Non-pigmented ciliary epithelial cell (primary cell): ENCODE results near the gene DDR2.

Experiments used
- DNase-seq: peaks from one replicate; pipeline ENCODE4 v3.0.0-alpha.2; 2010; ENCODE audit warnings: low read depth

Gene DDR2

GRCh38 chr1:162699366-162699765 lies 67.1 kb downstream of the DDR2 start:
- DNase-seq: no peak

GRCh38 chr1:162700131-162700530 lies 67.9 kb downstream of the DDR2 start:
- DNase-seq: no peak

- DNase-seq: no peak
Observed at GRCh38 chr1:162701286-162701685, 69.0 kb downstream of the DDR2 start.

DNA sequence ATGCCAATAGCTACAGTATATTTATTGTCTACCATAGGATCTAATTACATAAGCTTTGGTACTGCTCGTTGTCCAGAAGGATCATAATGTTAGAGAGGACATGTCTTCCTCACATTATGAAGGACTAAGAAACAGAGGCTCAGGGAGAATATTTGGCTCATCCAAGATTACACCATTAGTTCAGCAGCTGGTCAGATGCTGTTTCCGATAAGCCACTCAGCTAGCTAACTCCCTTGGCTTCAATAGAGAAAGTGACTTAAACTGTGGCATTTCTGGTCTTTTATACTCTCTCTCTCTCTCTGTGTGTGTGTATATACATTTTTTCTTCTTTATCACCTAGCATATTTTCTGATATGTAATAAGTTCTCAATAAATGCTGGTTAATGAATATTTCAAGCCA lies 70.4 kb downstream of the DDR2 start:
- DNase-seq: no peak

- DNase-seq: no peak
Observed at GRCh38 chr1:162703708-162704107, 71.4 kb downstream of the DDR2 start.

DNA sequence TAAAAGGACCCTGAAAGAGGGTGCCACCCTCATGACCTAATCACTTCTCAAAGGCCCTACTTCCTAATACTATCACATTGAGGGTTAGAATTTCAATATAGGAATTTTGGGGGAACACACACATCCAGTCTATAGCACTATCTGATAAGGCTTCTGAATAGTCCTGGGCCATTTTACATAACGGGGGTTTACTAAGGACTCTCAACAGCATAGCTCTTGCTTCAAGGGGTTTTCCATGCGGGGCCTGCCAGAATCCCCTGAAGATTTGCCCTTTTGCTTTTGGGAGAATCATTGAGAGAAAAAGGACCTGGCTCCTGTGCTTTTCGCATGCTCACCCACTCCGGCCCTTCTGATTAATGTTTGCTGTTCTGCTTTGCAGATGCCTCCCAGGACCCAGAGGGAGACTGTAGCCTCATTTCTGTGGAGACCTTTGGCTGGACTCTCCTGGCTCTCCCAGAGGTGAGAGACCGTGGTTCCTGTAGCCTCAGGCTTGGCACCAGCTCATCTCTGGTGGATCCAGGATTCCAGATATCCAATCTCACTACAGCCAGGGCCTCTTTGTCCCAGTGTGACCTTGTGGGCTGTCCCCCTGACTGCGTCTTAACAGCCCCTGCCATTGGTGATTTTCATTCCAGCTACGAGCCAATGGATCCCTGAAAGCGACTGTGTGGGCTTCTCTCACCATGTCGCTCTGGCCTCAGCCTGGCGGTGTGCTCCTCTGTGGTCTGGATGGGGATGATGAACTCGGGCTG lies 72.6 kb downstream of the DDR2 start:
- no peak for DNase-seq

GRCh38 chr1:162706003-162706402 lies 73.7 kb downstream of the DDR2 start:
- no peak for DNase-seq

- no peak for DNase-seq
Observed at GRCh38 chr1:162706606-162707005, 74.3 kb downstream of the DDR2 start.

DNA sequence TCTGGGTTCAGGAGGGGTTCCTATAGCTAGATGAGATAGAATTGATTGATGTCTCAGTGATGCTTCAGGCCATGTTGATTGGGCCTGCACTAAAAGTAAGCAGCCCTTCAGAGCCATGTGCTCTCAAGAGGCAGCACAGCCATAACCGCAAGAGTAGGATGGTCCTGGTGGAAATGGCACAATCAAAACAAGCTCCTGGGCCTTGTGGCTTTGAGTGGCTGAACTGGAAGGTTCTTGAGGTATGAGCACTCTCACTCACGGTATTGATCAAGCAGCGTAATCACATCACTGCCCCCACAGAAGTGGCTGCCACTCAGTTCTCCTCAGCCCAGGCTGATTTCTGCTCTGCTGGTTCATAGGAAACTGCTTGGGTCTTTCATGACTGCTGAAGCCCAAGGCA lies 76.0 kb downstream of the DDR2 start:
- no peak for DNase-seq

DNA sequence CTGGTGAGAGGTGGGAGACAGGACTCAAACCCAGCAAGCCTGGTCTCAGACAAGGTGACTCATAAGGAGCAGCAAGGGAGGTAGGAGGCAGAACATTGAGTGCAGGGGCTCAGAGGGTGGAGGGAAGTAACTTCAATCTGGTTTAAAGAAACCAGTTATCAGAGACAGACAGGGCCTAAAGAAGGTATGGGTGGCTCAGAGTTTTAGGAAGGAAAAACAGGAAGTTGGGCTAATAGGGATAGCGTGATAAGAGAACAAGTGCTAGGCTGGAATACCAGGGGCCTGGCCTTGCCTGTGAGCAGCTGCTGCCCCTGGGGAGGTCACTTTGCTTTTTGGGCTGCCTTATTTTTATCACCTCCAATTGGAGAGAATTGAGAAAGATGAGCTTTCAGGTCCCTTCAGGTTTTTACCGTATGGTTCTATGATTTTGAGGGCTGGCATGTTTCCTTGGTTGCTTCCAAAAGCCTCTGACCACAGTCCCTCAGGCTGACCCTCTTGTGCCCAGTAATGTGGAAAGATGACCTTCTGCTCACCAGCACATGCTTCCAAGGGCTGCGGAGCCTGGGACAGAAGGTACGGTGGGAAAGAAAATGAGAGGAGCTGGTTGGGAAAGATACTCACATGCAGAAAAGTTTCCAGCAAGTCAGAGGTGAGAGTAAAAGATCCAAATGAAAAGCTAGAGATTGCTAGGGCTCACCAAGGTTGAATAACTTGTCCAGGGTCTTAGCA lies 77.0 kb downstream of the DDR2 start:
- no peak for DNase-seq

- DNase-seq: no peak
Observed at GRCh38 chr1:162709870-162710269, 77.6 kb downstream of the DDR2 start.

DNA sequence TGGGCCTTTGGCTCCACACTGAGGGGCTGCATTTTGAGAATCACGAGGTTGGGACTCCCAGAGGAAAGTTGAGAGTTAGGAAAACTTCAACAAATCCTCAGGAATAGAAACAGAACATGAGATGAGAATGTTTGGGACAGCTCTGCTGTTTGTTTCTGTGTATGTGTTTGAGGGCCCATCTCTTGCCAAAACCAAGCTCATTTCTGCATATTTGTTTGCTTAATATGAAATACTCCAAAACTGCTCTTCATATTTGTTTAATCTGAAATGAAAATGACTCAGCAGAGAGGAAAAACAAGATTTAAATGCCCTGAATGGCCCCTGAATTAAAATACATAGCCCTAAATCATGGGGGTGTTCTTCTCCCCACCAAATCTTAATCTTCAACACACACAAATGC lies 78.1 kb downstream of the DDR2 start:
- DNase-seq: no peak

DNA sequence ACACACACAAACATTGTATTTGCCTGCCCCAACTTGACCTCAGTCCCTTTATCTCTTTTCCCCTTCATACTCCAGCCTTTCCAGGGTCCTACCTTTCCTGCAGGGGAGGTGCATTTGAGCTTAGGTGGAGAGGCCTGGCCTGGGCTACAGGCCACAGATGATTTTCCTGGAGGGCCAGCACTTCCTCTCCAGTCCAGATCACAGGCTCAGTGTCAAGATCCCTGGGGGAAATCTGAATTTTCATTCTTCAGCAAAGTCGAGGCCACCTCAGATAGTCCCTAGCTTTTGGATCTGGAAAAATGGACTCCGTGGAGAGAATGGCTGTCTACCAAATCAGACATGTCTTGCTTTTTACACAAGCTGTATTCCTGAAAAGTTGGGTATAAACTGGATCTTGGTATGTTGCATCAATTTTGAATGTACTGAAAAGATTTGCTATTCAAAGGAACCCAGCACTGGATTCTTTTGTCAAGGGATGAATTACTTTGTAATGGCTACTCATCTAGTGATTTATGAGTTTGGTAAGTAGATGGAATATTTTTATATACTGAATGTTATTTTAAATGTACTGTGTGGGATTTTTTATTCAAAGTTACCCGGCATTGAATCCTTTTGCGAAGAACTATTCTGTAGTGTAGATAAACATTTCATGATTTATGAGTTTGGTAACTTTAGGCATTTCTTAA lies 78.7 kb downstream of the DDR2 start:
- no peak for DNase-seq

DNA sequence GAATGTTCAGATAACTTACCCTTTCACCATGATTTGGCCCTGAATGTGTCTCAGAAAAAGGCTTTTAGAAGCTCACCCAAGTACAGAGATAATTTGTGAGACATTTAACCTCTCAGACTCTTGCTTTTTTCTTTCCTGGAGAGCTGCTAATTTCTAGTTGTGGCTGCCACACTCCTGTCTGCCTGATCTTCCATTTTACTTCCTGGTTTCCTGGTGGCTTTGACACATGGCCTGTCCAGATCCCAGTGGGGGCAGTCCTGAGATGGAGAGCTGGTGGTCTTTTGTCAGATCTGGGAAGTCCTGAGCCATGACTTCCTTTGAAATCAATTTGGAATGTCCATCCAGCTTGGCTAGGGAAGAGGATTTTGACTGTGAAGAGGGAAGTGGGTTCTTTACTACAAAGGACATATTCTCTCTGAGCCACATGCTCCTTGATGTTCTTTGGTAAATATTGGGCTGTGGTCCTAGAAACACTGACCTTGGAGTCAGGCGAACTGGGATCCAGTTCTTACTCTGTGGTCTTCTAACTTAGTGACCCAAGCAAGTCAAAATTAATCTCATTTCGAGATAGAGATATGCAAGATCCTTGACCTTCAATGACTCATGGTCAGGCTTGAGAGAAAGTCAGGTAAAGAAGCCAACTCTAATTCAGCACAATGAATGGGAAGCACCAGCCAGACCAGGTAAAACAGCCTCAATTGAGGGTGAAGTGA lies 80.2 kb downstream of the DDR2 start:
- DNase-seq: no peak

DNA sequence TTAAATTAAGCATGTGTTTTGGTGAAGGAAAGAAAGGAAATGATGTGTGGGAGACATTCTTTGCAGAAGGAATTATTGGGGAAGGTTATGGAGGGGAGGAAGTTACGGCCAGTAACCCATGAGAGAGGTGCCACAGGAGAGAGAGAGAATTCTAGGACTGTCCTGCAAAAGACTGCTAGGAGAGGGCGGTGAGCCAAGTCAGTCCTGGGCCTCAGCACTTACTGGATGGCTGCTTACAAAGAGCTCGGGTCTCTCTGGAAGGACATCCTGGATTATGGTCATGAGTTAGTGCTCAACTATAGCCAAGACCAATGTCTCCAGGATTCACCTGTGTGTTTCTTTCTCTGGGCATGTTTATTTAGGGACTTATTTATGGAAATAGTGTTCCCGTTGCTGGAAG lies 83.9 kb downstream of the DDR2 start:
- no peak for DNase-seq

DNA sequence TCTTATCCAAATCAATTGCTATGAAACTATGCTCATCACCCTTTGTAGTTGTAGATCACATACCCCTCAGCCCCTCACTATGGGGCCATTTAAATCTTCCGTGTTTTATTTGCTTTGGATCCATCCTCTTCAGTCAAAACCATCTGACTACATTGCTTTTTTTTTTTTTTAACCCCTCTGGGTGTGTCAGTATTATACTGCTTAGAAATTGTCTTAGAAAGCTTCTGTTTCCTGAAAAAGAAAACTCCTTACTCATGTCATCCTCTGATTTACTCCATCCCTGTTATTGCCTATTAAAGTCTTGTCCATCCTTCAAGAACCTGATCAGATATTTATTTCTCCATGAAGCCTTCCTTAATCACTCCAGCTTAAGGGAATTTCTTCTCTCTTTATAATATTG lies 84.3 kb downstream of the DDR2 start:
- DNase-seq: no peak

- DNase-seq: no peak
Observed at GRCh38 chr1:162717548-162718184, 85.4 kb downstream of the DDR2 start.

GRCh38 chr1:162719678-162720077 lies 87.4 kb downstream of the DDR2 start:
- DNase-seq: no peak

DNA sequence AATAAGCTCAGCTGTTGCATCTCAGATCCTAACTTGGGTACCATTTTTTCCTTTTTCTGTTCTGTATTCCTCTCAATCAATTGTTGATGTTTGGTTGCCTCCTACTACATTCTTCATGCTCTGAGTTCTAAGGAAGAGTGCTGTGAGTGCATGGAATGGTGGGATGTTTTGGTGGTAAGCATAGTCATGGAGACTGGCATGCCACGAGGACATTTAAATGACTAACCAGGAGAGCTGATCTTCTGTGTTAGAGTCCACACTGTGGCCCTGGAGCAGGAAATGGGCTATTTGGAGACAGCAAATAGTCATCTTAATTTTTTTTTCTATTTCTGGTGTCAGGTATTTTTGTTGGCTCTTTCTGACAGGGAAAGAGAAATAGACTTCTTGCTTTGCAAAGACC lies 88.7 kb downstream of the DDR2 start:
- no peak for DNase-seq

DNA sequence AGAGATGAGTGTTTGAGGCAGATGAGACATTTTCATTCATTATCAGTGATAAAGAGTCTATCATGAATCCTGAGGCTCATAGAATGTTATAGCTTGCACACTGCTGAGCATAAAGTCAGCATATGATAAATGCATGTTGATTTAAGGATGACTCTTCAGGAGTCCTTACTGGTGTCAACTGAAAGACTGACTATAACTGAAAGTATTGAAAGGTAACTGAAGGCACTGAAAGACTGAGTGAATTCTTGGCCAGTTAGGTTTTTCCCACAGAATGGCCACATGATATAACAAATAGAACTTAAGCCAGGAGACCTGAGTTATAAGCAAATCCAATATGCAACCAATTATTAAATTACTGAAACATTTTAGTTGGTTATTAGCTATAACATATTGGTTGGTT lies 89.2 kb downstream of the DDR2 start:
- no peak for DNase-seq

- DNase-seq: no peak
Observed at GRCh38 chr1:162722036-162722435, 89.8 kb downstream of the DDR2 start.

GRCh38 chr1:162724583-162725120 lies 92.4 kb downstream of the DDR2 start:
- DNase-seq: no peak
